ENCODE data around the gene PPM1N.

PPM1N gene

GRCh38 chr19:45542234-45542668 is 44.0 kb downstream of the PPM1N start:
- TF ChIP-seq CTCF (conservative IDR thresholded peaks at IDR 0.05; ENCODE audit: low read depth, low read length) = no peak
- no peak for DNase-seq (ENCODE audit: low read depth)
- H3K4me3 ChIP-seq (ENCODE audit: low read depth, low read length) = no peak overlapping the region

GRCh38 chr19:45547211-45547770 is 49.0 kb downstream of the PPM1N start:
- H3K4me3 ChIP-seq (ENCODE audit: low read depth, low read length) = no peak overlapping the region
- TF ChIP-seq CTCF (conservative IDR thresholded peaks at IDR 0.05; ENCODE audit: low read depth, low read length) = no peak
- DNase-seq (ENCODE audit: low read depth) = no peak

- no peak overlapping the region for H3K4me3 ChIP-seq (ENCODE audit: low read depth, low read length)
- DNase-seq (ENCODE audit: low read depth) = no peak
- no peak for TF ChIP-seq CTCF (conservative IDR thresholded peaks at IDR 0.05; ENCODE audit: low read depth, low read length)
Observed at GRCh38 chr19:45547965-45548609, 49.8 kb downstream of the PPM1N start.
